Aorta (tissue), 5 donors: ENCODE measurements around the gene GSG1L. TPM values are rescaled to one million over a fixed set of nuclear protein-coding genes. Genes with fewer than 3 reads are reported as not detected.
"Not testable (repeated sequence)": the region's sequence is repeated elsewhere in the genome, so short reads cannot be mapped to it uniquely, and the experiment has no call there.

Experiments used
- ATAC-seq: fragments of 200-7000 bp; cut with Tn5 transposase; one replicate; pipeline ENCODE4 v1.9.1; 2022; ENCODE audit warnings: moderate library complexity; ENCODE audit not compliant: low FRiP score
- DNase-seq, 2 donors: peaks; one replicate each; pipeline ENCODE4 v3.0.0-alpha.2; 2020
- H3K27ac ChIP-seq, 2 donors: one replicate each; pipeline ENCODE4 v1.5.1; 2013; ENCODE audit warnings: low read length in 2 of 2, mild to moderate bottlenecking in 2 of 2, moderate library complexity in 2 of 2, control low read depth in 1 of 2, inconsistent platforms in 1 of 2, low read depth in 1 of 2
- H3K27me3 ChIP-seq, 2 donors: one replicate each; pipeline ENCODE4 v1.6.1; 2013; ENCODE audit warnings: control low read depth in 1 of 2, low read length in 1 of 2, mild to moderate bottlenecking in 1 of 2, moderate library complexity in 1 of 2; ENCODE audit not compliant: insufficient read depth in 2 of 2, control insufficient read depth in 1 of 2
- H3K36me3 ChIP-seq, 2 donors: one replicate each; pipeline ENCODE4 v1.6.1; 2013; ENCODE audit warnings: control low read depth in 1 of 2, low read length in 1 of 2, mild to moderate bottlenecking in 1 of 2; ENCODE audit not compliant: insufficient read depth in 2 of 2, control insufficient read depth in 1 of 2
- H3K4me1 ChIP-seq, 2 donors: one replicate each; pipeline ENCODE4 v1.6.1; 2013; ENCODE audit warnings: low read length in 2 of 2, control low read depth in 1 of 2, mild to moderate bottlenecking in 1 of 2, moderate library complexity in 1 of 2; ENCODE audit not compliant: insufficient read depth in 2 of 2, control insufficient read depth in 1 of 2
- H3K4me3 ChIP-seq, 2 donors: one replicate each; pipeline ENCODE4 v1.5.1; 2013; ENCODE audit warnings: low read length in 2 of 2, control low read depth in 1 of 2, mild to moderate bottlenecking in 1 of 2
- H3K9me3 ChIP-seq: one replicate; pipeline ENCODE4 v1.6.1; 2013; ENCODE audit warnings: mild to moderate bottlenecking, low read length; ENCODE audit not compliant: control insufficient read depth
- WGBS, 2 donors: extraction: QIAGEN DNeasy Blood & Tissue Kit; methylation state at CpG; one replicate each; pipeline ENCODE4 v1.1.7; 2013; 5-methylcytosine and 5-hydroxymethylcytosine counted together
- intact Hi-C, 2 donors: fragments of 100-400 bp; cut with DNase I; formaldehyde crosslinking; loops; one replicate each; pipeline versions ENCODE4 v1.14.2 to v1.15.0; 2022
- polyA plus RNA-seq, 2 donors: library from polyadenylated mRNA; stranded (reverse); fragments of 200-250 nt; gene quantifications; one replicate each; pipeline ENCODE4 v1.2.3, GENCODE V29; 2013
- total RNA-seq, 2 donors: library from RNA; stranded (reverse); fragmentation: NEBNext Ultra II Directional; extraction: Animal tissue kit (Norgen Biotek cat#: 25700); gene quantifications; one replicate each; pipeline ENCODE4 v1.2.1, GENCODE V29; 2021
- donor health status: healthy with polysubstance abuse.
- donor health status: Bipolar disorder and iron deficiency.
- donor health status: DM: no; HTN: no; CAD: no.
- donor health status: DM: no; HTN: no; CAD: no.
- donor health status: DM: yes; HTN: yes; CAD: no.

The GSG1L gene
- total and polyA plus RNA-seq, 4 donors: 1.6 to 22.2 (median 7.2) TPM

DNA sequence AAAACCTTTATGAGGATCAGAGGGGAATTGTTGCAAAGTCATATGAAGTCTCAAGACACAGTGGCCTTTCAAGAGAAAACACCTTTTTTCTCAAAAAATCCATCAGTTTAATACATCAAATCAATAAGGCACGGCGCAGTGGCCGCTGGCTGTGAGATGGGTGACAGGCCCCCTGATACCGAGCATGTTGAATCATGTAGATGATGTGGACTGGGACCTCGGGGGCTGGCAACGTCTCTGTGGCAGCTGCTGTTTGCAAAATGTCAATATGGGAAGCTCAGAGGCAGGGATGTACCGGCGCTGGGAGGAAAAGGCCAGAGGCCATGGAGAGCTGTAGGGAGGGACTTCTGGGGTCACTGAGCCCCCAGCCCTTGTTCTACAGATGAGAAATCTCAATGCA lies 169.1 kb downstream of the GSG1L start:
- WGBS, 2 donors: 76% methylated on average over 8 of the region's 8 CpGs
- H3K9me3 ChIP-seq: no peaks in the 10 kb centered on the region
- no peak overlapping the region for H3K4me3 ChIP-seq
- no peaks in the 10 kb centered on the region for H3K36me3 ChIP-seq
- no peaks in the 10 kb centered on the region for H3K27me3 ChIP-seq
- no peak for ATAC-seq
- no peak overlapping the region for H3K27ac ChIP-seq
- intact Hi-C loops: no loop called here
- H3K4me1 ChIP-seq: no peaks in the 10 kb centered on the region
- DNase-seq: no peak

- Histone ChIP-seq H3K9me3 (no peaks in the 10 kb centered on the region), H3K4me1 (no peaks in the 10 kb centered on the region), H3K4me3 (no peak overlapping the region), H3K27me3 (no peaks in the 10 kb centered on the region), H3K27ac (no peak overlapping the region), H3K36me3 (no peaks in the 10 kb centered on the region)
- WGBS, 2 donors: 60 to 69% methylated on average over 9 of the region's 9 CpGs
- ATAC-seq (no peak), DNase-seq (no peak)
- intact Hi-C loops: no loop called here
Observed at GRCh38 chr16:27892879-27893278, 170.6 kb downstream of the GSG1L start.

DNA sequence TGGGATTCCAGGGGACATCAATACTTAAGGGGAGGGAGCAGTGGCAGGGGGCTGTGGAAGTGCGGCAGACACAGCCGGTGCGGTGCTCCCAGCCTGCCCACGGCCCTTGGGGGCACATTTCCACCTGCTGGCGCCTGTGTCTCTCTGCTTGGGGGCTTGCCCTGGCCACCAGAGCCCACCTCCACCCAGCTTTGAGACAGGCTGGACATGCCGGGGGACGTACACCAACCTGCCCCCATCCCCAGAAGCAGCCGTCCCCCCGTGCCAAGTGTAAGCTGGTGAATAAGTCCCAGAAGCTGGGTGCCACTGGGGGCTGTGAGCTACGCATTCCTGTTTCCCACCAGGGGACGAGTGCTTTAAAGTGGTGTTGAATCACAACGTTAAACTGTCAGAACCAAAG lies 172.6 kb downstream of the GSG1L start:
- Histone ChIP-seq H3K36me3 (no peaks in the 10 kb centered on the region), H3K27me3 (no peaks in the 10 kb centered on the region), H3K4me1 (no peaks in the 10 kb centered on the region), H3K9me3 (no peaks in the 10 kb centered on the region), H3K4me3 (no peak overlapping the region), H3K27ac (no peak overlapping the region)
- DNase-seq (no peak), ATAC-seq (no peak)
- intact Hi-C loops: no loop called here
- 64 to 84% methylated on average over 12 of the region's 12 CpGs for WGBS, 2 donors

DNA sequence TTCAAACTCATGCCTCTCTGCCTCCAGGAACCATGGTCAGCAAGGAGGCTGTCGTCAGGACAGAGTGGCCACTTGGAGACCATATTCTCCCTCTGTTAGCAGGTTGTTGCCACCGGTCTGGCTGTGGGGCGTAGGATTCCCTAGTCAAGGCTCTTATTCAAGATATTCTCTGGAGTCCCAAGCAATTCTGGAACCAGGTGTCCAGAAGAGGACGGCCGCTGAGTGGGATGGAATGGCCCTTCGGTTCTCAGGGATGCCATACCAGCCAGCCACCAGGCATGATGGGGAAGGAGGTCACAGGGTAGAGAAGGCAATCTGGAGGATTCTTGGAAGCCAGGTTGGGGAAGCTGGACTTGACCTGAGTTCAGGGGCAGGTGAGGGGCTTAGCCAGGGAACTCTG lies 173.5 kb downstream of the GSG1L start:
- no peak for DNase-seq
- ATAC-seq: no peak
- Histone ChIP-seq H3K4me3 (no peak overlapping the region), H3K4me1 (no peaks in the 10 kb centered on the region), H3K9me3 (no peaks in the 10 kb centered on the region), H3K27ac (no peak overlapping the region), H3K36me3 (no peaks in the 10 kb centered on the region), H3K27me3 (no peaks in the 10 kb centered on the region)
- 82 to 95% methylated on average over 6 of the region's 6 CpGs for WGBS, 2 donors
- intact Hi-C loops: no loop called here

GRCh38 chr16:27883576-27883975 lies 179.9 kb downstream of the GSG1L start:
- no peaks in the 10 kb centered on the region for H3K27me3 ChIP-seq
- no peaks in the 10 kb centered on the region for H3K4me1 ChIP-seq
- H3K27ac ChIP-seq: no peak overlapping the region
- ATAC-seq (no peak), DNase-seq (no peak)
- 76 to 83% methylated on average over 5 of the region's 5 CpGs for WGBS, 2 donors
- no peak overlapping the region for H3K4me3 ChIP-seq
- intact Hi-C loops: loop anchor here in 1 of 2 donors (10.0 kb wide), 1 partner anchor 61 kb away; no protein-coding TSS in a partner anchor
- H3K36me3 ChIP-seq: no peaks in the 10 kb centered on the region
- no peaks in the 10 kb centered on the region for H3K9me3 ChIP-seq

DNA sequence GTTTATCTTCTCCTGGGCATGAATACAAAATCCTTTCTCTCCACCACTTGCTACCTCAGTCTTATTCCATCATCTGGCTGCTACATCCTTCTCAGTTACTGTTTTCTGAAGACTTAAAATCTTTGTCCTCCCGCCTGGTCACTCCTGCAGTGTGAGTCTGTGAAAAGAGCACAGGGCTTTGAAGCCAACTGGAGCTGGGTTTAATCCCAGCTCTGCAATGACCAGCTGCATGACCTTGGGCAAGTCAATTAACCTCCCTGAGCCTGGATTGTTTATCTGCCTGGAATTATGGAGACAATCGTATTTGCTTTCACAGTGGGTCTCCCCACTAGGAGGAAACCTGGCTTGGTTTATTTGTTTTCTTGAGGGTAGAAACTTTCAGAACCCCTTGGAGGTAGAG lies 183.2 kb downstream of the GSG1L start:
- H3K9me3 ChIP-seq: no peaks in the 10 kb centered on the region
- H3K27me3 ChIP-seq: no peaks in the 10 kb centered on the region
- 80 to 81% methylated on average over 2 of the region's 2 CpGs for WGBS, 2 donors
- intact Hi-C loops: loop anchor here in 1 of 2 donors (10.0 kb wide), 1 partner anchor 65 kb away; no protein-coding TSS in a partner anchor
- H3K36me3 ChIP-seq: no peaks in the 10 kb centered on the region
- H3K4me3 ChIP-seq: no peak overlapping the region
- DNase-seq: no peak
- ATAC-seq: no peak
- no peak overlapping the region for H3K27ac ChIP-seq
- no peaks in the 10 kb centered on the region for H3K4me1 ChIP-seq

DNA sequence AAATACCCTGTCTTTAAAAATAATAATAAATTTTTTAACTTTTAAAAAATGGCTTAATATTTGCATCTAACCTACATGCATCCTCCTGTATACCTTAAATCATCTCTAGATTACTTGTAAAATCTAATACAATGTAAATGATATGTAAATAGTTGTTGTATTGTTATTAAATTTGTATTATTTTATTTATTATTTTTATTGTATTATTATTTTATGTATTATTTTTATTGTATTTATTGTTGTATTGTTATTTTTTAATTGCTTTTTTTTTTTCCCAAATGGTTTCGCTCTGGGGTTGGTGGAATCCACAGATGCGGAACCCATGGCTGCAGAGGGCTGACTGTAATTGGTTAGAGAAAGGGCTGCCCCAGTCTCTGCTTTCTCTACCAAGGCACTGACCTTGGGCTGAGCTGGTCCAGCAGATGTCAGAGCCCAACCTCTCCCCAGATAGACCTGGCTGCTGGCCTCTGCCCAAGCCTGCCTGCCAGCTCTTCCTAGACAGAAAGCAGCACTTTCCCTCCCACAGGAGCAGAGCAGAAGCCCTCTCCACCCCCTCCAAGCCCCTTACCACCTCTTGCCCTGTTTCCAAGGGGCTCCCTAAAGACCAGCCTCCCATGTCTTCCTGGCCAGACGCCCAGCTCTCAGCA lies 183.8 kb downstream of the GSG1L start:
- intact Hi-C loops: loop anchor here in 1 of 2 donors (10.0 kb wide), 1 partner anchor 65 kb away; no protein-coding TSS in a partner anchor
- ATAC-seq: no peak

DNA sequence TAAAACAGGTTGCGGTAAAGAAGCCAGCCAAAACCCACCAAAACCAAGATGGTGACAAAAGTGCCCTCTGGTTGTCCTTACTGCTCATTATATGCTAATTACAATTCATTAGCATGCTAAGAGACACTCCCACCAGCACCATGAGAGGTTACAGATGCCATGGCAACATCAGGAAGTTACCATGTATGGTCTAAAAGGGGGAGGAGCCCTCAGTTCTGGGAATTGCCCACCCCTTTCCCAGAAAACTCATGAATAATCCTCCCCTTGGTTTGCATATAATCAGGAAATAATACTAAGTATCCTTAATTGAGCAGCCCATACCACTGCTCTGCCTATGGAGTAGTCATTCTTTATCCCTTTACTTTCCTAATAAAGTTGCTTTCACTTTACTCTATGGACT lies 190.9 kb downstream of the GSG1L start:
- H3K9me3 ChIP-seq, ATAC-seq, H3K27me3 ChIP-seq, H3K27ac ChIP-seq, H3K4me1 ChIP-seq, H3K4me3 ChIP-seq, H3K36me3 ChIP-seq, intact Hi-C loops, DNase-seq: not testable (repeated sequence)
- 94 to 100% methylated on average over 1 of the region's 1 CpG for WGBS, 2 donors

More for the DNA sequence above, 183.8 kb downstream of the GSG1L start:
- Histone ChIP-seq H3K36me3 (no peaks in the 10 kb centered on the region), H3K4me1 (no peaks in the 10 kb centered on the region), H3K27me3 (no peaks in the 10 kb centered on the region), H3K4me3 (no peak overlapping the region), H3K27ac (no peak overlapping the region), H3K9me3 (no peaks in the 10 kb centered on the region)
- WGBS, 2 donors: 85 to 91% methylated on average over 3 of the region's 3 CpGs
- DNase-seq: no peak

- no peaks in the 10 kb centered on the region for H3K9me3 ChIP-seq
- H3K27me3 ChIP-seq: no peaks in the 10 kb centered on the region
- WGBS, 2 donors: 81% methylated on average over 4 of the region's 4 CpGs
- H3K4me3 ChIP-seq: no peak overlapping the region
- ATAC-seq: no peak
- intact Hi-C loops: no loop called here
- no peak overlapping the region for H3K27ac ChIP-seq
- no peaks in the 10 kb centered on the region for H3K4me1 ChIP-seq
- no peak for DNase-seq
- no peaks in the 10 kb centered on the region for H3K36me3 ChIP-seq
Observed at GRCh38 chr16:27870116-27870798, 193.3 kb downstream of the GSG1L start.
